Neural cell (in vitro differentiated cells): ENCODE data around the gene ARHGAP5. TPM values are rescaled to one million over a fixed set of nuclear protein-coding genes. Genes with fewer than 3 reads are reported as not detected.

Experiments
- H2AFZ ChIP-seq: fragments of 200-600, 300-800 bp; sonication (generic), shearing (Covaris generic); 2 replicates; pipeline ENCODE4 v1.6.0; 2014; ENCODE audit warnings: low read depth, mild to moderate bottlenecking, antibody characterized with exemption, low read length, moderate library complexity
- H3F3A ChIP-seq: fragments of 200-600 bp; shearing (Covaris generic); 2 replicates; pipeline ENCODE4 v1.6.1; 2016; ENCODE audit warnings: mild to moderate bottlenecking, moderate library complexity, mixed read lengths, antibody characterized with exemption, low read length; ENCODE audit not compliant: insufficient read depth, poor library complexity, severe bottlenecking
- H3K27ac ChIP-seq: fragments of 200-600, 300-800 bp; sonication (generic), shearing (Covaris generic); 2 replicates; pipeline ENCODE4 v1.5.1; 2014; ENCODE audit warnings: mild to moderate bottlenecking, low read length, moderate library complexity
- H3K27me3 ChIP-seq: fragments of 300-800, 200-600 bp; sonication (generic), shearing (Covaris generic); 2 replicates; pipeline ENCODE4 v1.6.0; 2014; ENCODE audit warnings: mild to moderate bottlenecking, low read depth, low read length, moderate library complexity; ENCODE audit not compliant: insufficient read depth
- H3K36me3 ChIP-seq: fragments of 300-800, 200-600 bp; sonication (generic), shearing (Covaris generic); 2 replicates; pipeline ENCODE4 v1.5.1; 2014; ENCODE audit warnings: mild to moderate bottlenecking, antibody characterized with exemption, low read length, moderate library complexity; ENCODE audit not compliant: insufficient read depth
- H3K4me2 ChIP-seq: fragments of 300-800, 200-600 bp; sonication (generic), shearing (Covaris generic); 2 replicates; pipeline ENCODE4 v1.6.0; 2014; ENCODE audit warnings: mild to moderate bottlenecking, low read length
- H3K4me3 ChIP-seq: fragments of 300-800, 200-600 bp; sonication (generic), shearing (Covaris generic); 2 replicates; pipeline ENCODE4 v1.5.1; 2014; ENCODE audit warnings: mild to moderate bottlenecking, low read length, moderate library complexity
- H3K79me2 ChIP-seq: fragments of 200-600 bp; shearing (Covaris generic); replicated peaks from 2 replicates; pipeline ENCODE4 v1.6.0; 2014; ENCODE audit warnings: mild to moderate bottlenecking, low read length, moderate library complexity; ENCODE audit not compliant: insufficient read depth
- H3K9ac ChIP-seq: fragments of 300-800, 200-600 bp; sonication (generic), shearing (Covaris generic); 2 replicates; pipeline ENCODE4 v1.6.1; 2016; ENCODE audit warnings: mild to moderate bottlenecking, low read length, mixed read lengths
- H3K9me2 ChIP-seq: fragments of 200-600 bp; shearing (Covaris generic); 2 replicates; pipeline ENCODE4 v1.6.1; 2016; ENCODE audit warnings: mild to moderate bottlenecking, low read length, mixed read lengths; ENCODE audit not compliant: insufficient read depth
- H3K9me3 ChIP-seq: fragments of 200-600, 300-800 bp; sonication (generic), shearing (Covaris generic); 2 replicates; pipeline ENCODE4 v1.6.1; 2016; ENCODE audit warnings: mild to moderate bottlenecking, mixed run types, low read length, moderate library complexity, mixed read lengths
- H4K20me1 ChIP-seq: fragments of 200-600 bp; shearing (Covaris generic); 2 replicates; pipeline ENCODE4 v1.6.1; 2016; ENCODE audit warnings: mild to moderate bottlenecking, mixed run types; ENCODE audit not compliant: insufficient read depth
- CTCF ChIP-seq: fragments of 450-650 bp; IDR thresholded peaks from 2 replicates; pipeline ENCODE4 v1.5.1; 2014; ENCODE audit warnings: antibody characterized with exemption, mild to moderate bottlenecking, moderate library complexity; ENCODE audit not compliant: poor library complexity, severe bottlenecking
- EP300 ChIP-seq: fragments of 450-650 bp; conservative IDR thresholded peaks from 2 replicates; pipeline ENCODE4 v1.6.1; 2014; ENCODE audit warnings: antibody characterized with exemption, mild to moderate bottlenecking, moderate library complexity; ENCODE audit not compliant: poor library complexity, severe bottlenecking
- EZH2 ChIP-seq: fragments of 200-600, 300-800 bp; shearing (Covaris generic), sonication (generic); IDR thresholded peaks from 2 replicates; pipeline ENCODE4 v1.6.1; 2014; ENCODE audit warnings: antibody characterized with exemption, low read length, borderline replicate concordance, mild to moderate bottlenecking; ENCODE audit not compliant: insufficient read depth, poor library complexity, severe bottlenecking
- MXI1 ChIP-seq: fragments of 450-650 bp; conservative IDR thresholded peaks from 2 replicates; pipeline ENCODE4 v1.6.1; 2014; ENCODE audit warnings: antibody characterized with exemption, mild to moderate bottlenecking; ENCODE audit not compliant: poor library complexity, severe bottlenecking
- POLR2AphosphoS5 ChIP-seq: IDR thresholded peaks from 2 replicates; pipeline ENCODE4 v1.6.1; 2012
- RAD21 ChIP-seq: fragments of 450-650 bp; conservative IDR thresholded peaks from 2 replicates; pipeline ENCODE4 v1.6.1; 2014; ENCODE audit warnings: antibody characterized with exemption, mild to moderate bottlenecking, moderate library complexity
- REST ChIP-seq: IDR thresholded peaks from 2 replicates; pipeline ENCODE4 v1.6.1; 2012; ENCODE audit warnings: borderline replicate concordance
- SMC3 ChIP-seq: fragments of 450-650 bp; conservative IDR thresholded peaks from 2 replicates; pipeline ENCODE4 v1.6.1; 2014; ENCODE audit warnings: antibody characterized with exemption, mild to moderate bottlenecking, moderate library complexity; ENCODE audit not compliant: poor library complexity
- TAF1 ChIP-seq: IDR thresholded peaks from 2 replicates; pipeline ENCODE4 v1.6.1; 2012; ENCODE audit warnings: low read depth
- polyA plus RNA-seq: library from polyadenylated mRNA; depleted of rRNA; stranded (reverse); fragments of >200 nt; gene quantifications from 2 replicates; pipeline ENCODE4 v1.2.3, GENCODE V29; 2014

Gene ARHGAP5
- polyA plus RNA-seq, 1 donor from 2014 or later, result 32.2 TPM

- Histone ChIP-seq H3K4me2 (no peak overlapping the region), H3K9me2 (no peaks in the 10 kb centered on the region), H3K9ac (no peak overlapping the region), H3K36me3 (no peaks in the 10 kb centered on the region), H3F3A (peaks cover 8% of the 10 kb centered on the region), H3K4me3 (no peak overlapping the region), H3K9me3 (no peaks in the 10 kb centered on the region), H3K27me3 (no peaks in the 10 kb centered on the region), H3K79me2 (no peaks in the 10 kb centered on the region), H4K20me1 (no peaks in the 10 kb centered on the region), H2AFZ (no peak overlapping the region), H3K27ac (no peak overlapping the region)
- TF ChIP-seq REST (no peak), SMC3 (no peak), RAD21 (no peak), EP300 (no peak), CTCF (no peak), TAF1 (no peak), EZH2 (no peak), POLR2AphosphoS5 (no peak), MXI1 (no peak)
Measured at GRCh38 chr14:32206552-32206951, 129.4 kb downstream of the ARHGAP5 start.

- no peaks in the 10 kb centered on the region for H3K27me3 ChIP-seq
- no peaks in the 10 kb centered on the region for H3K79me2 ChIP-seq
- H3K27ac ChIP-seq, result no peak overlapping the region
- H3K36me3 ChIP-seq, result no peaks in the 10 kb centered on the region
- no peaks in the 10 kb centered on the region for H4K20me1 ChIP-seq
- no peaks in the 10 kb centered on the region for H3K9me2 ChIP-seq
- no peak overlapping the region for H3K4me2 ChIP-seq
- no peak overlapping the region for H2AFZ ChIP-seq
- H3K4me3 ChIP-seq, result no peak overlapping the region
- no peak overlapping the region for H3K9ac ChIP-seq
- no peaks in the 10 kb centered on the region for H3F3A ChIP-seq
- no peaks in the 10 kb centered on the region for H3K9me3 ChIP-seq
- TF ChIP-seq EZH2, result no peak
- TF ChIP-seq EP300, result no peak
- no peak for TF ChIP-seq POLR2AphosphoS5
- TF ChIP-seq RAD21, result no peak
- TF ChIP-seq REST, result no peak
- no peak for TF ChIP-seq CTCF
- no peak for TF ChIP-seq SMC3
- no peak for TF ChIP-seq MXI1
- no peak for TF ChIP-seq TAF1
Measured at GRCh38 chr14:32208490-32208889, 131.4 kb downstream of the ARHGAP5 start.
